Stimulated activated CD4-positive, alpha-beta T cell treated with anti-CD3 and anti-CD28 coated beads, Interleukin-2, amount 100 ng/mL, for 24 hours (primary cell): Measurements from ENCODE around the gene PTGIS.

ENCODE experiments used
- DNase-seq, 2 donors: peaks; one replicate each; pipeline ENCODE4 v3.0.0-alpha.2; 2020

The PTGIS gene

DNA sequence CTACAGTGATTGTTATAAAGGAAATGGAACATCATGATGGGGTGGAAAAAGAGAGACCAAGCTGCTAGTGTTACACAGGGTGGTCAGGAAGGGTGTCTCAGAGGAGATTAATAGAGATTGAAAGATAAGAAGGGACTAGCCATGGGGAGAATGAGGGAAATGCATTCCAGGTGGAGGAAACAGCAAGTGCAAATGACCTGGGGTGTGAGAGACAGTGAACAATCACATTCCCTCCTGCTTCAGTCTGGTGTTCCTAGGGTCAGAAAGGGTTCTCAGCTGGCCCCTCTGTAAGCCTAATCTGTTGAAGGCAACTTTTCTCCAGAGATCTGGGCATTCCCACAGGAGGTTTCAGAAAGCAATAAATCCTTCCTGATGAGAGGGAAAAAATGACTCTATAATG is 81.9 kb downstream of the PTGIS start:
- DNase-seq, result no peak

DNA sequence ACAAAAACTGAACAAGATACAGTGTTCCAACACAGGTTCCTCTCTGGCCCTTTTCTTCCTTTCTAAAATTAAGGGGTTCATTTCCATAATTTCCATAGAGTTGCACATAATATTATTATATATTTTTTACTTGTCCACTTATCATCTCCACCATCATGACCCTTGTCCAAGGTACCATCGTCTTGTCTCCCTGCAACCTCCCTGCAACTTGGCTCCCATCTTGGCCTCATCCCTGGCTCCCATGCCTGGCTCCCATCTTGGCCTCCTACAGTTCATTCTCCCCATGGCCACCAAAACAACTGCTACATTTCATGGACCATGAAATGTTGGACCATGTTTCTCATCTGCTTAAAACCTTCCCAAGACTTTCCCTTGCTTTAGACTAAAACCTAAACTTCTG is 82.4 kb downstream of the PTGIS start:
- no peak for DNase-seq

DNA sequence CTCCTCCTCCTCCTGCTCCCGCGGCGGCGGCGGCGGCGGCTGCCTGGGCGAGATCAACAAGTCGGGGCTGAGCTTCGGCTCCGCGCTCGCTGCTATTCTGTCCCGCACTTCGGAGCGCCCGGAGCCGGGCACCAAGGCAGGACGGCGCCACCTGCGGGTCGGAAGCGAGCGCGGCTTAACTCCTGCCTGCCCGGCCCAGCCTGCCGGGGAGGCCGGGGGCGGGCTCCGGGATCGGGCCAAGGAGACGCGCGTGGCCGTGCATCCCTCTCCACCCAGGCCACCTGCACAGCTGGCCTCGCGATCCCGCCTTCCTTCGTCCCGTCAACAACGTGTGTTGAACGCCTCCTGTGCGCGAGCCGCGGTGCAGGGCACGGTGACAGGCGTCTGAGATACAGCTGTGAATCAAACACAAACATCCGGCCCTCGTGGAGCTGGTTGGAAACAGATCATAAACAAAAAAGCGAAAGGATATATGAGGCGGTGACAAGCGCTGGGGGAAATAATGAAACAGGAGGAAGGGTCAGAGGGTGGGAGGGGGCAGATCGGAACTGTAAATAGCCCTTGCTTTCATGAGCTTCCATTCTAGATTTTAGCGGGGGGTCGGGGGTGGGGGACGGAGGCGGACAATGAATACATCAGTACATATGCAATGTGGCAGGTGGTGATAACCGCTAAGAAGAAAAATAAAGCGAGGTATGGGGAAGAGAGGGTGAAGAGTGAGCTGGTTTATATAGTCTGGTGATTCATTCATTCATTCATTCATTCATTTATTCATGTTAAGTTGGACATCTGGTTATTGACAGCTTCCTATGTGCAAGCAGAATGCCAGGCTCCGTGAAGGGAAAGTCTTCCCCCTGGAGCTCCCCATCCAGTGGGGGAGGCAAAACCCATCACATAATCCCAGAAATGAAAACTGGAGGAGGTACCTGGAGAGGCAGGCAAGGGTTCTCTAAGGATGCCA is 83.5 kb downstream of the PTGIS start:
- peak; percentile 68 to 82 for DNase-seq

DNA sequence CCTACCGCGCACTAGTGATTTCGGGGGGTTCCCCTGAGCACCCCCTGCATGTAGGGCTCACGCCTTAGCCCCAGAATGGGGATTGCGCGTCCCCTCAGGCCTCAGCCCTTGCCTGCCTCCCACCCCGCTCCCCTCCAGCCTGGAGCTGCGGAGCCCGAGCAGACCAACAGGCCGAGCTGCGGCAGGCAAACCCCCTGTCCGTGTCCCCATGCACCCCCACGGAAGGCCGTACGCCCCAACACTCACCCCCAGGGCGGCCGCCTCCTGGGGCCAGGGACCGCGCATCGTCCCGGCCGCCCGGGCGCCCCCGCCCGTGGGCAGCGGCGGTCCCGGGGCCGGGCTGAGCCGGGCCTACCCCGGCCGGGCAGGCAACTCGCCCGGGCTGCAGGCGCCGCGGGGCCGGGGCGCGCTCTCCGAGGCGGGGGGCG is 84.2 kb downstream of the PTGIS start:
- no peak for DNase-seq

DNA sequence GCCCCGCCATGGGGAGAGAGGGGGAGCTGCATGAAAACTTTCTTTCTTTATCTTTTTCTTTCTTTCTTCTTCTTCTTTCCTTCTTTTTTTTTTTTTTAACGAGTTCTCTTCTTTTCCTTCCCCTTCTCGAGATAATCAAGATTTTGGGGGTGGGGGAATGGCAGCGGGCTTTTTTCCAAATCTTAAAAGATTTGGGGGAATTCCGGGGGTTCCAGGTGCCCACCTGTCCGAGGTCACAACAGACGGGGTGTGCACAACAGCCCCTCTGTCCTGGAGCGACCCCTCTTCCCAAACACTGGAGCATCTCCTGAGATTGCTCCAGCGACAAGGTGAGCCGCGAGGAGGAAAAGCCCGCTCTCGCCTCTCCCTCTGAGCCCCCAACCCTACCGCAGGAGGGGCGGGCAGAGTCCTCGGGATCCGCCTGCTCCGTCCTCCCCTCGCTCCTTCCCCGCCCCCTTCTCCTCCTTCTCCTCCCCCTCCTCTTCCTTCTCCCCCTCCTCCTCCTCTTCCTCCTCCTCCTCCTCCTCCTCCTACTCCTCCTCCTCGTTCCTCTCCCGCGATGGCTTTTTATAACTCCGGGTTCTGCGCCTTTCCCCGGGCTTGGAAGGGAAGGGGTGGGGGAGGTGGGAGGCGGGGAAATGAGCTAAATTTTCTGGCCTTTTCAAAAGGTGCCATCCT is 84.8 kb downstream of the PTGIS start:
- DNase-seq, result no peak

DNA sequence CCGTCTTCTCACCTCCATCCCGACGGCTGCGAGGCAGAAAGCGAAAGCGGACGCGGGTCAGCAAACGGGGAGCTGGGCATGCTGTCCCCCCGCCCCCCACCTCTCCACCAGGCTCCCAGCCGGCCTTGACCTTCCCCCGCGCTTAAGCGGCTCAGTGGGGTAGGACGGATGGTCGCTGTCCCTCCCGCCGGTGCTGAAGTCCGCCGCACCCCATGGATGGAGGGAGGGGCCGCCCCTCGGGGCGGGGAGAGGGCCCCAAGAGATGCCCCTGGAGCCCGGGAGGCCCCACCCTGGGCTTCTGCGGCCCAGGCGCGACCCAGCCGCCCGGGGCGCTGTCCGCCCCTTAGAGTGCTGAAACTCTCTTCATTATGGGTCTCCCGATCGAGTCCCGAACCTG is 85.3 kb downstream of the PTGIS start, which contains the start of gene KCNB1:
KCNB1 (minus strand) TSS at position 48 of the 397 bp plus-strand sequence. CDS start 188 bp downstream, outside the sequence.
- DNase-seq, result peak; percentile 51 to 52

DNA sequence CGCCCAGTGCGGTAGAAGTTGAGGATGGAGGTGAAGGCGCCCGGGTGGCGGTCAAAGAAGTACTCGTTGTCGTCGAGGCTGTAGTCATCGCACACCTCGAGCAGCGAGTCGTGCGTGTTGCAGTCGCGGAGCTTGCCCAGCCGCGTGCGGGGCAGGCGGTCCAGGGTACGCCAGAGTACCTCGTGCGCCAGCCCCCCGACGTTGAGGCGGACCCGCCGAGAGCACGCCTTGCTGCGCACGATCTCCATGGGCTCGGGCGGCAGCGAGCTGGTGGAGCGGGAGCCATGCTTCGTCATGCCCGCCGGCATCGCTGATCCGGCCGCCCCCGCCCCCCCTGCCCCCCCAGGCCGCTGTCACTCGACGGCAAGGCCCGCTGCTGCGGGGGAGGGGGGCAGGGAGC is 85.8 kb downstream of the PTGIS start:
- no peak for DNase-seq

DNA sequence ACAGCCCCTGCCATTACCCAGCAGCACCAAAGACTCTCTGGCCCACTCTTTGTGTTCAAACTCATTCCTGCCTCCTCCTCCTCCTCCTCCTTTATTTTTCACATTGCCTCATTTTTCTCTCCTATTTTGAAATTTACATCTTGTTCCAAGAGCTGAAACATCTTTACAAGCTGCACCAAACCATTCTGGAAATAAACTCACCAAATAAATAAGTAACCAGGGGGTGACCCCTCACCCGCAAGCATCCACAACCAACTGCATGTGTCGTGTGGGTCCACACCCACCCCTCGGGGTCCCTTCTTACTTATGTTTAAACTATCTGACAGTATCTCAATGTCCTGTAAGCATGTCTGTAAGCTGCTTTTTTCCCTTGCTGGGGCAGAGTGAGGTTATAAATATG is 86.8 kb downstream of the PTGIS start:
- no peak for DNase-seq

DNA sequence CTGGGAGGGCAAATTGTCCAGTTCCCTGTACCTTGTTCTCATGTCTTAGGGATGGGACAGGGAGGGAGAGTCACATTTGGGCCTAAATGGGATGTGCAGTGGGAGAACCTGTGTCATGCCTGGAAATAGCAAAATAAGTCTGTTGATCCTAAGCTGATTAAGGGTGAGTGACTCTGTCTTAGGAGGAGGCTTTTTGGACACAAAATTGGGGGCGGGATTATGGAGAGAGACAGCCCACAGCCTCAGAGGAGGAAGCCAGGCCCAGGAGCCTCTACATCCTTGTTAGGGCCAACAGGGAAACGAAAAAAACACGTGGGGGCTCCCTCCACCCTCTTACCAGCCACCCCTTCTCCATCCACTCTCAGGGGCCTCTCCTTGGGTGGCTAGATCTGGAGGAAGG is 87.7 kb downstream of the PTGIS start:
- DNase-seq, result no peak

DNA sequence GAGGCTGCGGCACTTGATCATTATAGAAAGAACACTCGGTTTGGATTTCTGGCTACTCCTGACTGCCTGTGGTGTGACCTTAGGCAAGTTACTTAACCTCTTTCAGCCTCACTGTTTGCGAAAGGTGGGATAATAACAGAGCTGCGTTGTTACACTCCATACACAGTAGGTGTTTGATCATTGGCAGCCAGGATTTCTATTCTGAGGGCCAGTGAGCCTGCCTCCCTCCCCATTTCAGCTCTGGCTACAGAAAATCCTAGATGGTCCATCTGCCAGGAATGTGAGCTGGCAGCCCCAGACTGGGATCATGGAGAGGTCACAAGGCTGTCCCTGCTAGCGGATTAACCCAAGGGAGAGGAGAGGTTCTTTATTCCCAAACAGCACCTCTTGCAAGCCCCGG is 88.2 kb downstream of the PTGIS start:
- DNase-seq, result no peak

DNA sequence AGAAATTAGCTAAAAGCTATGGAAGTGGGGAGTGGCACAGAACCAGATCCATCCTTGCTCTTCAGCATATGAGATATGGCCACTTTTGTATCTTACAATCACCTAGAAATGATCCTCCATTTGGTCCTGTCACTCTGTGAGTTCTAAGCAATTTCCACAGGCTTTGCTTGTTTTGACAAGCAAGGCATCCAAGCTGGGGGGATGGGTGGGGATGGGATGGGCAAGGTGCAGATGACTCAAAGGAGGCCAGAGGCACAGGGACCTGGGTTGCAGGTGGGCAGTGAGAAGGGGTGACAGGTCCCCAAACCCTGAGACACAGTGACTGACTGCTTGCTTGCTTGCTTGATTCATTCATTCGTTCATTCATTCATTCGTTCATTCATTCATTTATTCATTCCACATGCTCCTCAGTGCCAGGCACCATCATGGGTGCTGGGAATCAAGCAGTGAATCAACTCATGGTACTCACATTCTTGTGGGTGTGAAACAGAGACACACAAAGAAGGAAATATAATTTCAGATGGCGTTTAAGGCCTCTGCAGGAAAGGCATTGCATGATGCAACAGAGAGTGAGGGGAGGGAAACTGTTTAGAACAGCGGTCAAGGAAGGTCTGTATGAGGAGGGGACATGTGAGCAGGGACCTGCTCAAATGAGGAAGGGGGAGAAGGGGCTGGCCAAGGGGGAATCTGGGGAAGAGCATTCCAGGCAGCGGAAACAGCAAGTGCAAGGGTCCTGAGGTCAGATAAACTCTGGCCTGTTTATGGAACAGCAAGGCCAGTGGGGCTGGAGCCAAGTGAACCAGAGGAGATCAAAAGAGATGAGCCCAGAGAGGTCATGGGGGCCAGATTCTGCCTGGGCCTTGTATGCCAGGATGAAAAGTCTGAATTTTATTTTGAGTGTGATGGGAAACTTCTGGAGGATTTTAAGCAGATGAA is 88.9 kb downstream of the PTGIS start:
- DNase-seq, result no peak

DNA sequence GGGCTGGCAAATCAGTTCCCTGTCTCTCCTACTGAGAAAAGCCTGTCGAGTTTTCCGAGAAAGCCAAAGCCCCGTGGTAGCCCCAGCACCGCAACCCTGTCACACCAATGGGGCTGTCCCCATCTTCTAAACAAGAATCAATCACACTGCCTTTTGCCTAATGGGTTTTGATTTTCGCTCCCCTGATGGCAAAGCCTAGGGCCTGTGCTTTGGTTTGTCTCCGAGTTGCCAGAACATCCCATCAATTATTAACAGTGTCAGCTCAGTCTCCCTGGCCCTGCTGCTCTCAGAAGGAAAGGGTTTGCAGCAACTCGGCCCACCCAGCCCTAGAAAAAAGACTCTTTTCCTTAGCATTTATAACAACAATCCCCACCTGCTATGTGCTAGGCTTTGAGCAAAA is 89.7 kb downstream of the PTGIS start:
- no peak for DNase-seq

DNA sequence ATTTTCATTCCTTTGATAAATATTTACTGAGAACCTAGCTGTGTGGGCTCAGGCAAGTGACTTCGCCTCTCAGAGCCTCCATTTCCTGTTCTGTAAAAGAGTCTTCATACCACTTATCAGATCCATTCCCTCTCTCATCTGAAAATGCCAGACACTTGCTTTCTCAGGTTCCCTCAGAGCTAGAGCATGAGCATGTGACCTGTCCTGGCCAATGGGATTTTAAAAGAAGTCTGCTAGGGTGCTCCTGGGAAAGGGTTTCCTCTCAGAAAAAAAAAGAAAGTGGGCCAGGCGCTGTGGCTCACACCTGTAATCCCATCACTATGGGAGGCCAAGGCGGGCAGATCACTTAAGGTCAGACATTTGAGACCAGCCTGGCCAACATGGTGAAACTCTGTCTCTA is 90.7 kb downstream of the PTGIS start:
- DNase-seq, result no peak

DNA sequence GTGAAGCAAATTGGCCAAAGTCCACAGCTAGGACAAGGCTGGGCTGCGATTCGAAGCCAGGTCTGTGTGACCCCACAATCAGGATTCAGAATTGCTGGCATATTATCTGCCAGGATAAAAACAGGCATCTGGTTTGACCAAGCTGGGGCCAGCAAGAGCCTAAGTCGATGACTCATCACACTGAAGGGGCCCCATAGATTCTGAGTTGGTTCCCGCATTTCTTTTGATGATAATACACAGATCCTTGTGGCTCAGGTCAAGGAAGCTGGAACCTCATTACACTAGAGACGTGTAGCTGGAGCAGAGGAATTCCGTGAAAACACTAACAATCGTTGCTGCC is 92.0 kb downstream of the PTGIS start:
- DNase-seq, result no peak

DNA sequence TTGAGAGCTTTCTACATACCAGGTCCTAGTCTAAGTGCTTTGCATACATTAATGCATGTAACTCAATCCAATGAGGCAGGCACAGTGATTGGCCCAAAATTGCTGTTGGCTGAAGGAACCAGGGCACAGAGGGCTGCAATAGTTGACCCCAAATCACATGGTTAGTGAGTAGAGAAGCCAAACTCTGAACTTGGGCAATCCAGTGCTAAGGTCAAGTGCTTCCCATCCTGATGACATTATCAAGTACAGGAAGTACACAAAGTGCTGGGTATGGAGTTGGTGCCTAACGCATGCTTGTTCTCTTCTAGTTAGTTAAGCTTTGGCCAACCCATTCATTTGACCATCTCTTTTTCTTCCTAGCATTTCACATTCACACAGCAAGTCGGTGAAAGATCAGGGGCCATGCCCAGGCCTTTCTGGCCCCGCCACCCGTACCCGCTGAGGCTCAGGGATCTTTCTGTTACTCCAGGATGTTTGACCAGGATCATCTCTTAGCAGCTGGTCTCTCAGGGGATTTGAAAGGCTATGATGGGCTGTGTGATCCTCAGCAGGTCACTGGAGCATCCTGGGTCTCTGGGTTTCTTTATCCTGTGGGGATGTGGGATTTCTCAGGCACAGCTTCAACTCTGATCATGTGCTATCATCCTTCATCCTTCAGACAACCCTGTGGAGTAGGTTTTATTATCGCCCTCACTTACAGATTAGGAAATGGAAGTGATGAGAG is 92.5 kb downstream of the PTGIS start:
- no peak for DNase-seq

DNA sequence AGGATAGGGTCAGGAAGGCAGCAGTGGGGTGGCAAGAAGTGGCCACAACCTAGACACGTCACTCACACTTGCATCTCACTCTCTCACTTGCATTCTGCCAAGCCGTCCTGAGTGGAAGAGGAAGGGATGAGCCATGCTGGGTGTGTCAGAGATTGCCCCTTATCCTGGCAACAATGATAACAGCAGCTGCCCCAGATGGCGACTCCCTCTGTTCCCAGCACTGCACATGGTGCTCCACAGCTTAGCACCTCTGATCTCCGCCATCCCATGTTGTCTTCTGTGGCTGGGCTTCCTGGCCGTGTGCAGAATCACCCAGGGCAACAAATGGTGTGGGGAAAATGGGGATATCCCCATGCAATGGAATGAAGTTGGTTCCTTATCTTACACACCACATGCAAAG is 96.5 kb downstream of the PTGIS start:
- DNase-seq, result no peak

DNA sequence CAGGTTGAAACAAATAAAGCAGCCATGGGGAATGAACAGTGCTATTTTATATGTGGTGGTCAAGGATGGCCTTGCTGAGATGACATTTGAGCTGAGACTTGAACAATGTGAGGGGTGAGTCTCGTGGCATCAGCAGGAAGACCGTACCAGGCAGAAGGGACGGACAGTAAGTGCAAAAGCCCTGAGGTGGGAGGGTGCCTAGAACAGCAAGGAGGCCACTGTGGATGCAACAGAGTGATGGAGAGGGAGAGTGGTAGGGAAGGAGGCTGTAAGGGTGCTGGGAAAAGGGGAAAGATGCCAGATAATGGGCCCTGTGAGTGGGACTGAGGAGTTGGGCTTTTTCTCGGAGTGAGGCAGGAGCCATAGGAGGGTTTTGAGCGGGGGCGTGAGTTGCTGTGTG is 97.0 kb downstream of the PTGIS start:
- no peak for DNase-seq

DNA sequence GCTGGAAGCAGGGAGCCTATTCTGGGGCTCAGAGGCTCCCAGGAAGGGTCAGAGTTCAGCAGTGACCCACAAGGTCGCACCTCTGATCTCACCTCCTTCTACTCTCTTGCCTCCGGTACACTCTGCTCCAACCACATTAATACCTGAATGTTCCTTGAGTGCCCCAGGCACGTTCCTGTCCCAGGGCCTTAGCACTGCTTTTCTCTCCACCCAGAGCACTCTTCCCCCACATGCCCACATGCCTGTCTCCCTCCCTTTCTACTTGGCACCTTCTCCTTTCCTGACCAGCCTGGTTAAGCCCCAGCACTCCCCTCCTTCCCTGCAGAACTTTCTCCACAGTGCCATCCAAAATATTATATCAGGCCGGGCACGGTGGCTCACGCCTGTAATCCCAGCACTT is 98.9 kb downstream of the PTGIS start:
- no peak for DNase-seq

DNA sequence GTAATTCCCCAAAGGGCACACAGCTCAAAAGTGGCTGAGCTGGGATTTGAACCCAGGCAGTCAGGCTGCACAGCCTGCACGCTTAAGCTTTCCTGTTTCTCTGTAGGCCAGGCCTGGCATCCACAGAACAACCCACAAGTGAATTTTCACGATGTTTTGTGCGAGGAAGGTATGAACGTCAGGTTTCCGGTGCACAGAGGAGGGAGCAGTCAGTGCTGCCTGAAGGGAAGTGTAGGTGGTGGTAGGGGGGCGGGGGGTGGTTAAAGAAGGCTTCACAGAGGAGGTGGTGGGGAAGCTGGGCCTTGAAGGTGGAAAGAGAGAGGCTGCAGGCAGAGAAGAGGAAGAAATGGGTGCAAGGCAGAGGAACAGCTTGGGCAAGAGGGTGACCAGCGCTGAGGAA is 99.5 kb downstream of the PTGIS start:
- no peak for DNase-seq

DNA sequence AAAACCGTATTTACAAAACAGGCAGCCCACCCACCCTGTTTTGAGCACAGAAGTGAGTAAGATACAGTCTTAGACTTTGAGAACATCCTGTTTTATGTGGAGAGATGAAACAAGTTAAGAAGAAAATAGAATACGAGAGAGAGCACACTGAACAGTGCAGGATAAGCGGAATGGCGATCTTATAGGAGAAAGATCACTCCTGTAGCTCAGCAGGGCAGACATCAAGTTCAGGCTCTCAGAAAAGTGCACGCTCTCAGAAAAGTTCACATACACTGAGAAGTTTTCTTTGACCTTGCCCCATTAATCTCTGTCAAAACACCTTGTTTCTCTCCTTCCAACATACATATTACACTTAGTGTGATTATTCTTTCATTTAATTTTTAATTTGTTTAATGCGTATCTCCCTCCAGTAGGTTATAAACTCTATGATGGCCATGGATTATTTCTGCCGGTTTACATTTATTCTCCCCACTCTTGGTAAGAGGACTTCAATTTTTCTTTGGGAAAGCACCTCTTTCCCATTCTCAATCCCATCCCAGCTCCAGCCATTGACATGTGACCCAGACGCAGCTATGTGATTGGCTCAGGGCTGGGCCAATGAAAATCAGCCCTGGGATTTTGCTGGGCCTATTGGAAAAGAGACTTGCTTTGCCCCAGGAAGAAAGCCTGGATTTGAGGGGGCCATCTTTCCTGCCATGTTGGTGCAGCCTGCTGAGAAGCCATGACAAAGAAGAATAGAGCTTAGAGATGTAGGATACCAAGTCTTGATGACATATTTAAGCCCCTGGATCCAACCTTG is 101.6 kb downstream of the PTGIS start:
- DNase-seq, result no peak

DNA sequence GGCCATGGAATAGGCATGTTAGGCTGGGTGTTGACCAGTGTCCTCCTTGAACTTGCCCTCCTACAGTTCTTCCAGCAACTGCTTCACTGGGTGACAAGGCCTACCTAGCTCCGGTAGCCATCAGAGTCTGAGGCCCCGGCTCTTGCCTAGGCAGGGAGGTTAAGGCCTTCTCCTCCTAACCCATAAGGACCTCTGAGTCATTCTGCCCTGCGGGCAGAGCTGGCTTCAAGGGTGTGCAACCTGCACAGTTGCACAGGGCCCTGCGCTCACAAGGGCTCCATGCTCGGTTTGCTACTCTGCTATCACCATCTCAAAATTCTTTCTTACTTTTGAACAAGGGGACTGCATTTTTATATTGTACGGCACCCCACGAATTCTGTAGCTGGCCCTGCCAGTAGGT is 103.4 kb downstream of the PTGIS start:
- DNase-seq, result no peak

DNA sequence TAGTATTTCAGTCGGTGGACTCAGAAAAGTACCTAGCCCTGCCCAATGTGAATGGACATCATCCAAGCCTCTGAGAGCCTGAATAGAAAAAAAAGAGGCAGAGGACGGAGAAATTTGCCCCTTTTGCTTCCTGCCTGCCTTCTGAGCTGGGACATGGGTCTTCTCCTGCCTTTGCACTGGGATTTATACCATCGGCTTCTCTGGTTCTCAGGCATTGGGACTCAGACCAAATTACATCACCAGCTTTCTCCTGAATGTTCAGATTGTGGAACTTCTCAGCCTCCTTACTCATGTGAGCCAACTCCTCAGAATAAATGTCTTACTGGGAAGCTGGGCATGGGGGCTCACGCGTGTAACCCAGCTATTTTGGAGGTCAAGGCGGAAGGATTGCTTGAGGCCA is 105.3 kb downstream of the PTGIS start:
- DNase-seq, result no peak
